HEK293 (cell line): ENCODE measurements around the gene ELF1.

ENCODE experiments used
- CTCF ChIA-PET: fragments of 350-600 bp; formaldehyde crosslinking; extraction: SDS; loops from one replicate; lab custom pipeline; 2021; ENCODE audit warnings: antibody characterized with exemption; lab: Yijun Ruan, JAX
- POLR2A ChIA-PET: fragments of 300-600 bp; formaldehyde crosslinking; extraction: SDS; loops from one replicate; lab custom pipeline; 2020; ENCODE audit warnings: antibody characterized with exemption, inconsistent platforms; lab: Yijun Ruan, JAX
- H3K27ac ChIP-seq: fragments of 200-500 bp; sonication (Bioruptor generic); 2 replicates; pipeline ENCODE4 v1.5.1; 2014; ENCODE audit warnings: low read depth, low read length, control low read depth, inconsistent platforms; ENCODE audit errors: extremely low read depth
- H3K36me3 ChIP-seq, 2 experiments: fragments of 200-500 bp in 1 of 2; sonication (Bioruptor generic) in 1 of 2; 1 replicate in 1 of 2; 2 replicates in 1 of 2; pipeline ENCODE4 v1.5.1; 2014 to 2017; ENCODE audit warnings: inconsistent platforms in 2 of 2, low read length in 2 of 2; ENCODE audit not compliant: control insufficient read depth in 2 of 2, insufficient read depth in 1 of 2
- H3K4me1 ChIP-seq: fragments of 200-500 bp; sonication (Bioruptor generic); 2 replicates; pipeline ENCODE4 v1.5.1; 2014; ENCODE audit warnings: mild to moderate bottlenecking, low read length, inconsistent platforms; ENCODE audit not compliant: control insufficient read depth, insufficient read depth
- H3K4me3 ChIP-seq: 2 replicates; pipeline ENCODE4 v1.5.1; 2011; ENCODE audit warnings: low read depth, mild to moderate bottlenecking, control low read depth, low read length, moderate library complexity
- H3K9me3 ChIP-seq: fragments of 200-500 bp; sonication (Bioruptor generic); 2 replicates; pipeline ENCODE4 v1.5.1; 2014; ENCODE audit warnings: low read depth, low read length, inconsistent platforms; ENCODE audit not compliant: control insufficient read depth, insufficient read depth
- GLIS1 ChIP-seq: fragments of 450-650 bp; formaldehyde crosslinking; IDR thresholded peaks from 2 replicates; pipeline ENCODE4 v1.5.1; 2016; ENCODE audit warnings: missing biosample characterization, missing genetic modification characterization
- IKZF3 ChIP-seq: fragments of 450-650 bp; IDR thresholded peaks from 2 replicates; pipeline ENCODE4 v1.5.0; 2018; ENCODE audit warnings: missing biosample characterization, mild to moderate bottlenecking, missing genetic modification characterization, moderate library complexity
- KLF10 ChIP-seq: fragments of 450-650 bp; IDR thresholded peaks from 2 replicates; pipeline ENCODE4 v1.5.1; 2018; ENCODE audit warnings: missing biosample characterization, mild to moderate bottlenecking, missing genetic modification characterization
- KLF17 ChIP-seq: fragments of 450-650 bp; formaldehyde crosslinking; IDR thresholded peaks from 2 replicates; pipeline ENCODE4 v1.5.1; 2016; ENCODE audit warnings: missing biosample characterization, missing genetic modification characterization
- KLF9 ChIP-seq: fragments of 450-650 bp; formaldehyde crosslinking; IDR thresholded peaks from 2 replicates; pipeline ENCODE4 v1.5.1; 2016; ENCODE audit warnings: missing biosample characterization, missing genetic modification characterization, low read depth
- OSR2 ChIP-seq: fragments of 450-650 bp; formaldehyde crosslinking; IDR thresholded peaks from 2 replicates; pipeline ENCODE4 v1.5.1; 2016; ENCODE audit warnings: missing biosample characterization, missing genetic modification characterization
- OVOL3 ChIP-seq: fragments of 450-650 bp; formaldehyde crosslinking; IDR thresholded peaks from 2 replicates; pipeline ENCODE4 v1.5.1; 2016; ENCODE audit warnings: missing biosample characterization, missing genetic modification characterization
- PRDM1 ChIP-seq: fragments of 450-650 bp; formaldehyde crosslinking; IDR thresholded peaks from 2 replicates; pipeline ENCODE4; 2016; ENCODE audit warnings: missing biosample characterization, missing genetic modification characterization
- SCRT2 ChIP-seq: fragments of 450-650 bp; formaldehyde crosslinking; IDR thresholded peaks from 2 replicates; pipeline ENCODE4 v1.5.1; 2016; ENCODE audit warnings: missing biosample characterization, missing genetic modification characterization
- TRIM28 ChIP-seq: IDR thresholded peaks from 2 replicates; pipeline ENCODE4 v1.6.1; 2011; ENCODE audit warnings: low read length, control low read depth, borderline replicate concordance
- ZBTB10 ChIP-seq: fragments of 450-650 bp; formaldehyde crosslinking; IDR thresholded peaks from 2 replicates; pipeline ENCODE4 v1.5.1; 2016; ENCODE audit warnings: missing biosample characterization, missing genetic modification characterization
- ZFHX2 ChIP-seq: fragments of 450-650 bp; formaldehyde crosslinking; conservative IDR thresholded peaks from 2 replicates; pipeline ENCODE4 v1.5.1; 2016; ENCODE audit warnings: missing biosample characterization, missing genetic modification characterization
- ZNF138 ChIP-seq: fragments of 450-650 bp; formaldehyde crosslinking; IDR thresholded peaks from 2 replicates; pipeline ENCODE4 v1.5.1; 2016; ENCODE audit warnings: missing biosample characterization, missing genetic modification characterization, borderline replicate concordance
- ZNF146 ChIP-seq: fragments of 450-650 bp; formaldehyde crosslinking; IDR thresholded peaks from 2 replicates; pipeline ENCODE4 v1.5.1; 2016; ENCODE audit warnings: missing biosample characterization, missing genetic modification characterization
- ZNF214 ChIP-seq: fragments of 450-650 bp; formaldehyde crosslinking; IDR thresholded peaks from 2 replicates; pipeline ENCODE4 v1.5.1; 2017; ENCODE audit warnings: missing biosample characterization, mild to moderate bottlenecking, missing genetic modification characterization, borderline replicate concordance
- ZNF223 ChIP-seq: fragments of 450-650 bp; formaldehyde crosslinking; IDR thresholded peaks from 2 replicates; pipeline ENCODE4 v1.5.1; 2016; ENCODE audit warnings: missing biosample characterization, missing genetic modification characterization
- ZNF239 ChIP-seq: fragments of 450-650 bp; formaldehyde crosslinking; IDR thresholded peaks from 2 replicates; pipeline ENCODE4 v1.5.1; 2016; ENCODE audit warnings: missing biosample characterization, missing genetic modification characterization
- ZNF248 ChIP-seq: fragments of 450-650 bp; formaldehyde crosslinking; IDR thresholded peaks from 2 replicates; pipeline ENCODE4 v1.5.1; 2017; ENCODE audit warnings: missing biosample characterization, missing genetic modification characterization
- ZNF26 ChIP-seq: fragments of 450-650 bp; formaldehyde crosslinking; IDR thresholded peaks from 2 replicates; pipeline ENCODE4 v1.5.1; 2016; ENCODE audit warnings: missing biosample characterization, missing genetic modification characterization
- ZNF280C ChIP-seq: fragments of 450-650 bp; formaldehyde crosslinking; IDR thresholded peaks from 2 replicates; pipeline ENCODE4 v1.5.1; 2016; ENCODE audit warnings: missing biosample characterization, missing genetic modification characterization
- ZNF292 ChIP-seq: fragments of 450-650 bp; formaldehyde crosslinking; IDR thresholded peaks from 2 replicates; pipeline ENCODE4 v1.5.1; 2016; ENCODE audit warnings: low read depth, missing biosample characterization, missing genetic modification characterization, borderline replicate concordance
- ZNF530 ChIP-seq: fragments of 450-650 bp; formaldehyde crosslinking; IDR thresholded peaks from 2 replicates; pipeline ENCODE4 v1.5.1; 2016; ENCODE audit warnings: low read depth, missing biosample characterization, missing genetic modification characterization
- ZNF549 ChIP-seq: fragments of 450-650 bp; IDR thresholded peaks from 2 replicates; pipeline ENCODE4 v1.5.1; 2018; ENCODE audit warnings: missing biosample characterization, missing genetic modification characterization, mild to moderate bottlenecking, inconsistent platforms, moderate library complexity
- ZNF560 ChIP-seq: fragments of 450-650 bp; formaldehyde crosslinking; IDR thresholded peaks from 2 replicates; pipeline ENCODE4 v1.5.1; 2017; ENCODE audit warnings: missing biosample characterization, missing genetic modification characterization, borderline replicate concordance
- ZNF596 ChIP-seq: fragments of 450-650 bp; IDR thresholded peaks from 2 replicates; pipeline ENCODE4 v1.5.0; 2018; ENCODE audit warnings: missing biosample characterization, mild to moderate bottlenecking, missing genetic modification characterization, moderate library complexity
- ZNF654 ChIP-seq: fragments of 450-650 bp; formaldehyde crosslinking; IDR thresholded peaks from 2 replicates; pipeline ENCODE4 v1.5.1; 2016; ENCODE audit warnings: low read depth, missing biosample characterization, missing genetic modification characterization
- ZNF660 ChIP-seq: fragments of 450-650 bp; IDR thresholded peaks from 2 replicates; pipeline ENCODE4 v1.5.1; 2018; ENCODE audit warnings: missing biosample characterization, mild to moderate bottlenecking, missing genetic modification characterization
- ZNF785 ChIP-seq: fragments of 450-650 bp; formaldehyde crosslinking; IDR thresholded peaks from 2 replicates; pipeline ENCODE4 v1.5.1; 2016; ENCODE audit warnings: missing biosample characterization, missing genetic modification characterization
- ZSCAN30 ChIP-seq: fragments of 450-650 bp; IDR thresholded peaks from 2 replicates; pipeline ENCODE4 v1.5.1; 2018; ENCODE audit warnings: missing biosample characterization, mild to moderate bottlenecking, missing genetic modification characterization, moderate library complexity
- TF ChIP-seq, protein P1 (sequence below): fragments of 450-650 bp; formaldehyde crosslinking; IDR thresholded peaks from 2 replicates; pipeline ENCODE4 v1.5.1; 2016; ENCODE audit warnings: missing biosample characterization, missing genetic modification characterization

Gene ELF1

DNA sequence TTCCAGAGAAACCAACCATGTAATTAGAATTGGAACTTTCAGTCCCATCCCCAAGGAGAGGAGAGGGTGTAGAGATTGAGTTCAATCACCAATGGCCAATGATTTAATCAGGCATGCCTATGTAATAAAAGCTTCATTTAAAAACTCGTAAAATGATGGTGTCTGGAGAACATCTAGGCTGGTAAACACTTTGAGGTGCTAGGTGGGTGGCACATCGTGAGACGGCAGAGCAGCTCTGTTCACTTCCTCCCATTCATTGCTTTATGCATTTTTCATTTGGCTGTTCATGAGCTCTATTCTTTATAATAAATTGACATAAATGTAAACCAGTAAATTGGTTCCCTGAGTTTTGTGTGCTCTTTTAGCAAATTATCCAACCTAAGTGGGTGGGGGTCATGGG lies 90.1 kb downstream of the ELF1 start:
- TF ChIP-seq KLF17: no peak
- TF ChIP-seq TRIM28: no peak
- TF ChIP-seq ZNF596 (tag by site-specific recombination): no peak
- TF ChIP-seq ZNF26 (tag by site-specific recombination): no peak
- TF ChIP-seq OSR2 (tag by site-specific recombination): no peak
- TF ChIP-seq ZNF660 (tag by site-specific recombination): no peak
- no peak for TF ChIP-seq ZFHX2 (tag by site-specific recombination)
- no peak for TF ChIP-seq ZNF223 (tag by site-specific recombination)
- TF ChIP-seq ZNF146 (tag by site-specific recombination): no peak
- TF ChIP-seq ZNF214 (tag by site-specific recombination): no peak
- TF ChIP-seq ZNF248: no peak
- no peak for TF ChIP-seq ZNF292 (tag by site-specific recombination)
- no peak for TF ChIP-seq ZNF549 (tag by site-specific recombination)
- TF ChIP-seq ZNF654 (tag by site-specific recombination): no peak
- TF ChIP-seq KLF10: no peak
- TF ChIP-seq ZNF239 (tag by site-specific recombination): no peak
- TF ChIP-seq OVOL3 (tag by site-specific recombination): no peak
- TF ChIP-seq ZNF560 (tag by site-specific recombination): no peak
- peaks cover 0 to 12% of the 10 kb centered on the region in 2 experiments; a peak in 2 of 3 replicates for H3K36me3 ChIP-seq
- H3K4me1 ChIP-seq: no peaks in the 10 kb centered on the region
- no peaks in the 10 kb centered on the region for H3K9me3 ChIP-seq
- no peak overlapping the region for H3K27ac ChIP-seq
- ChIA-PET CTCF (no interaction called here), POLR2A (interaction anchor here (0.6 kb wide), 1 partner anchor 306 kb away, joined by 3 read pairs; no protein-coding TSS in a partner anchor)
- no peak overlapping the region for H3K4me3 ChIP-seq

DNA sequence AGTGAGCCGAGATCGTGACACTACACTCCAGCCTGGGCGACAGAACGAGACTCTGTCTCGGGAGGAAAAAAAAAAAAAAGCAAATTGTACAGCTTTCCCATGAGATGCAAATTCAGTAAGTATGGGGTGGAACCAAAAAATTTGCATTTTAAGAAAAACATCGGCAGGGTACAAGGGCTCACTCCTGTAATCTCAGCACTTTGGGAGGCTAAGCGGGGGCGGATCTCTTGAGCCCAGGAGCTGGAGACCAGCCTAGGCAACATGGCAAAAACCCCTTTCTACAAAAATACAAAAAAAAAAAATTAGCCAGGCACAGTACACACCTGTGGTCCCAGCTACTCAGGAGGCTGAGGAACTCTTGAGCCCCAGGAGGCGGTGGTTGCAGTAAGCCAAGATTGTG lies 91.2 kb downstream of the ELF1 start:
- H3K27ac ChIP-seq: no peak overlapping the region
- ChIA-PET CTCF (interaction anchor here (0.6 kb wide), 1 partner anchor 371 kb away, joined by 4 read pairs; no protein-coding TSS in a partner anchor), POLR2A (no interaction called here)
- H3K4me3 ChIP-seq: no peak overlapping the region
- H3K9me3 ChIP-seq: no peaks in the 10 kb centered on the region
- no peaks in the 10 kb centered on the region for H3K4me1 ChIP-seq
- peaks cover 0 to 4% of the 10 kb centered on the region in 2 experiments; a peak in 2 of 3 replicates for H3K36me3 ChIP-seq
- TF ChIP-seq ZNF138 (no peak), ZNF146 (tag by site-specific recombination) (no peak), SCRT2 (tag by site-specific recombination) (no peak), ZNF785 (tag by site-specific recombination) (no peak), ZNF223 (tag by site-specific recombination) (no peak), ZBTB10 (no peak), ZNF530 (no peak), ZSCAN30 (no peak), IKZF3 (tag by site-specific recombination) (no peak), GLIS1 (no peak), PRDM1 (tag by site-specific recombination) (no peak), KLF9 (tag by site-specific recombination) (no peak), ZNF280C (tag by site-specific recombination) (no peak)
- TF ChIP-seq, protein P1, sequence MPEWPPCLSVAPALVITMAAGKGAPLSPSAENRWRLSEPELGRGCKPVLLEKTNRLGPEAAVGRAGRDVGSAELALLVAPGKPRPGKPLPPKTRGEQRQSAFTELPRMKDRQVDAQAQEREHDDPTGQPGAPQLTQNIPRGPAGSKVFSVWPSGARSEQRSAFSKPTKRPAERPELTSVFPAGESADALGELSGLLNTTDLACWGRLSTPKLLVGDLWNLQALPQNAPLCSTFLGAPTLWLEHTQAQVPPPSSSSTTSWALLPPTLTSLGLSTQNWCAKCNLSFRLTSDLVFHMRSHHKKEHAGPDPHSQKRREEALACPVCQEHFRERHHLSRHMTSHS (tag by site-specific recombination): no peak
